SHP77 (cell line): ENCODE data around the gene VASN.
"Not testable (repeated sequence)": the region's sequence is repeated elsewhere in the genome, so short reads cannot be mapped to it uniquely, and the experiment has no call there.

Experiments used
- DNase-seq, 2 experiments: peaks; one replicate each; lab custom pipeline; 2025; lab: John Stamatoyannopoulos, UW

VASN gene

DNA sequence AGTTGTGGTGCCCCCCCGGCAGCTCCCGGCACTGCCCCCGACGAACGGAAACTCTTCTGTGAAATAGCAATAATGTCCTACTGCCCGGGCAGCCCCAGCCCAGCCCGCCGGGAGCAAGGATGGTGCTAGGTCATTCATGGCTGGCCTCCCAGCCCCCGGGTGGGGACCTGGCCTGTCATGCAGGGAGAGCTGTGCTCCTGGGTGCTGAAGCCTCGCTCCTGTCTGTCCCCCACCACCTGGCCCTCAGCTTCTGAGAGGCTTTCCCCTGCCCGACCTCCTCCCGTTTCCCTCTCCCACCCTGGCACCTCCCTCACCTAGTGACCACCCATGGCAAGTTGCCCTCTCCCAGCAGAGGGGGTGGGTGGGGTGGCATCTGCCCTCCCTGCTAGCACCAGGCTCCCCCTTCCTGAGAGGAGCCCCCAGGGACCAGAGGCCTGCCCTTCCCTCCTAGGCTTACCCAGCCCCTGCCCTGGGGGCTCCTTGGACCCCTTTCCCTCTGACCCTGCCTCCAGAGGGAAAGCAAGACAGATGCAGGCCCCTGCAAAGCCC is 34.0 kb upstream of the VASN start:
- no peak for DNase-seq

- DNase-seq, result no peak
Observed at GRCh38 chr16:4338125-4338582, 33.5 kb upstream of the VASN start.

GRCh38 chr16:4338712-4339299 is 32.8 kb upstream of the VASN start:
- no peak for DNase-seq

GRCh38 chr16:4339455-4339854 is 32.2 kb upstream of the VASN start:
- DNase-seq, result no peak

DNA sequence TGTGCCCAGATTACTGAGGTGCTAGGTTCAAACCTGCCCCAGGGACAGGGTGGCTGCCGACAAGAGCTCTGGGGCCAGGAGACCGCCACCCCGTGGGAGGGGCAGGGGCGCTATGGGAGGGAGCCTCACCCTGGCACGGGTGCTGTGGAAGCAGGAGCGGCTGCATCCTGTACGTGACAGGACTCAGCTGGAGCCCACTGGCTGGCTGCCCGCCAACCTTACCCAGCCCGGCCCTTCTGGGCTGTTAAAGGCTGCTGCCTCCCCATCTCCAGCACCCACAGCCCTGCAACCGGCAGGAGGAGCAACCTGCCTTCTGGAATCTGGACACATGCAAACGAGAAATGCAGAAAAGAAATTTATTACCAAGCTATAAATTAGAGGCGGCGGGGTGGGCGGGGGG is 31.7 kb upstream of the VASN start:
- peak in 1 of 2 experiments; percentile 43 for DNase-seq

DNA sequence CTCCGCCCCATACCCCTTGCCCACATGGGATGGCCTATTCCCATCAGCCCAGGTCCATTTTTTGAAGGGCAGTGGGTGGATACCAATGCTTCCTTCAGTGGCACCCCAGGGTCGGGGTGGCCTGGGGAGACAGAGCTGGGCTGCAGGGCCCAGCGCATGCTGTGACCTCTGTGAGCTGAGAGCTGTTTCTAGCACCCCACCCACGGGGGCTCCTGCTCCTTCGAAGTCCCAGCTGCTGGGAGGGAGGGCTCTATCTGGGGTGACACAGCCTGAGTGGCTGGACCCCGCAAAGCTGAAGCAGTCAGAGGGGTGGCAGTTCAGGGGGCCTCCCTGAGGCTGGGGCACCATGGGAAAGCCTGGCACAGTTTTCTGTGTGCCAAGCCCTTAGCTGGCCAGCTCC is 31.2 kb upstream of the VASN start:
- DNase-seq, result no peak

DNA sequence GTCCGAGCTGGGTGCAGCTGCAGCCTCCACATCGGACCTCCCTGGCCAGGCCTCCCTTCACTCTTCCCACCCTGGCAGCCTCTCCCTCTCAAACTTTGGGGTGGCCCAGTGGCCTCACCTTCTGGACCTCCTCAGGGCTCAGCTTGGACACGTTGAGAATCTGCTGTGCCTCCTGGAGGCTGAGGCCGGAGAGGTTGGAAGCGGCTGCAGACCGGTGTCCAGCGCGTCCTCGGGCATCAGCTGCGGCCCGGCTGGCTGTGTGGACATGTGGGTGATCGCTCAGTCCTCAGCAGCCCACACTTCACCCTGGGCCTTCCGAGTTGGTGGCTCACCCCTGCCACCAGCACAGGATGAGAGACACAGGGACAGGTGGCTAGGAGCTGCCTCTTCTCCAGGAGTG is 30.4 kb upstream of the VASN start:
- DNase-seq, result no peak

GRCh38 chr16:4342866-4343744 is 28.5 kb upstream of the VASN start:
- DNase-seq, result no peak

DNA sequence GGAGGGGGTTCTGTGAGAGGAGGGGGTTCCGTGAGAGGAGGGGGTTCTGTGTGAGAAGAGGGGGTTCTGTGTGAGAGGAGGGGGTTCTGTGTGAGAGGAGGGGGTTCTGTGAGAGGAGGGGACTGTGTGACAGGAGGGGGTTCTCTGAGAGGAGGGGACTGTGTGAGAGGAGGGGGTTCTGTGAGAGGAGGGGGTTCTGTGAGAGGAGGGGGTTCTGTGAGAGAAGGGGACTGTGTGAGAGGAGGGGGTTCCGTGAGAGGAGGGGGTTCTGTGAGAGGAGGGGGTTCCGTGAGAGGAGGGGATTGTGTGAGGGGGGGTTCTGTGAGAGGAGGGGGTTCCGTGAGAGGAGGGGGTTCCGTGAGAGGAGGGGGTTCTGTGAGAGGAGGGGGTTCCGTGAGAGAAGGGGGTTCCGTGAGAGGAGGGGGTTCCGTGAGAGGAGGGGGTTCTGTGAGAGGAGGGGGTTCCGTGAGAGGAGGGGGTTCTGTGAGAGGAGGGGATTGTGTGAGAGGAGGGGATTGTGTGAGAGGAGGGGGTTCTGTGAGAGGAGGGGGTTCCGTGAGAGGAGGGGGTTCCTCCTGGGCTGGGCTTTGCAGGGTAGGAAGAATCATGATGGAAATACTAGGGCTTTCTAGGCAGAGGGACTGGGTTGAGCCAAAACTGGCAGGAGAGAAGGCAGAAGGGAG is 27.2 kb upstream of the VASN start:
- not testable (repeated sequence) for DNase-seq

- DNase-seq, result peak; percentile 46 to 69
Observed at GRCh38 chr16:4344983-4345835, 26.4 kb upstream of the VASN start.

DNA sequence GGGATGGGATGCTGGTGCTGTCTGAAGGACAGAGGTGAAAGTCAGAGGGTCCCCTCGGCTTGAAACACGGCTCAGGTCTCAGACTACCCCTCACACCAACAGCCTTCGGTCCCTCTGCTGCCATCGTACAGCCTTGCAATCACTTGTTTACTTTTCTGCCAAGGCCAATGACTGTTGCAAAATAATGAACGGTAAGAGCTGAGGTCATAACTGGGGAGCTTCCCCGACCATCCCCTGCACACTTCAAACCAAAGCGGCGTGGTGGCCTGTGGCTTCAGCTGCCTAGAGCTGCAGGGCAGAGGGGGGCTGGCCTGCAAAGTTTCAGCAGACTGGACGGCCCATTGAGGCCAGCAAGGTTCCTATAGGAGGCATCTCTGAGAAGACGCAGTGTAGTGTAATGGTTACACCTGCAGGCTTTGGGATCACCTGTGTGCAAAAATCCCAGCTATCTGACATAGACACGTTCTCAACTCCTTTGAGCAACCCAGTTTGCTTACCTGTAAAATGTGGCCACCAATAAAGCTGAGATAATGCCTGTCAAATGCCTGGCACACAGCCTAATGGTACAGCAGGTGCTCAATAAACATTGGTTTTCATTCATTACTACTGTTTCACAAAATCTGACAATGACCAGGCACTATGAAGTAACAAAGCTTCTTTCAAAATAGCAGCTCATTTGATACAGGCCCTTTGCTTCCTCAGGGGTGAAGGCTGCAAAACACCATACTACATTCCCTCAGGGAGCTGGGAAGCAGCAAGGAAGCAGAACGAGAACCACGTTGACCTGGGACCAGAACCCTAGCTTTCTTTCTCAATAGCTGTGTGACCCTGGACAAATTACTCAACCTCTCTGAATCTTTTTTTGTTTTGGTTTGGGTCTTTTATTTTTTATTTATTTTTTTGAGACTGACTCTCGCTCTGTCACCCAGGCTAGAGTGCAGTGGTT is 25.5 kb upstream of the VASN start:
- peak; percentile 42 to 43 for DNase-seq

- DNase-seq, result no peak
Observed at GRCh38 chr16:4347010-4347409, 24.6 kb upstream of the VASN start.

- no peak for DNase-seq
Observed at GRCh38 chr16:4347765-4348509, 23.7 kb upstream of the VASN start.

DNA sequence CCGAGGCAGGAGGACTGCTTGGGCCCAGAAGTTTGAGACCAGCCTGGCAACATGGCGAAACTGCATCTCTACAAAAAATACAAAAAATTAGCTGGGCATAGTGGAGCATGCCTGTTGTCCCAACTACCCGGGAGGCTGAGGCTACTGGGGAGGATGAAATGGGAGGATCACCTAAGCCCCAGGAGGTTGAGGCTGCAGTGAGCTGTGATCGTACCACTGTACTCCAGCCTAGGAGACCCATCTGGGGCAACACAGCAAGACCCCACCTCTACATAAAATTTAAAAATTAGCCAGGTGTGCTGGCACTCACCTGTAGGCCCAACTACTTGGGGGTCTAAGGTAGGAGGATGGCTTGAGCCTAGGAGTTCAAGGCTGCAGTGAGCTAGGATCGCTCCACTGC is 22.3 kb upstream of the VASN start:
- no peak for DNase-seq

DNA sequence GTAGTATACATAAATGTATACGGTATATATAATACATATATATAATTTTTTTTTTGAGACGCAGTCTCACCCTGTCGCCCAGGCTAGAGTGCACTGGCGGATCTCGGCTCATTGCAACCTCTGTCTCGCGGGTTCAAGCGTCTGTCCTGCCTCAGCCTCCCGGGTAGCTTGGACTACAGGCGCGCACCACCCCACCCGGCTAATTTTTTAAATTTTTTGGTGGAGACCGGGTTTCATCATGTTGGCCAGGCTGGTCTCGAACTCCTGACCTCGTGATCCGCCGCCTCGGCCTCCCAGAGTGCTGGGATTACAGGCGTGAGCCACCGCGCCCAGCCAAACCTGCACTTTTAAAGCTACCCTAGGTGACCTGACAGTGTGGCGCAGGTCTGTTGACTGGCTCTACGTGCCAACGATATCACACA is 21.3 kb upstream of the VASN start:
- DNase-seq, result no peak

DNA sequence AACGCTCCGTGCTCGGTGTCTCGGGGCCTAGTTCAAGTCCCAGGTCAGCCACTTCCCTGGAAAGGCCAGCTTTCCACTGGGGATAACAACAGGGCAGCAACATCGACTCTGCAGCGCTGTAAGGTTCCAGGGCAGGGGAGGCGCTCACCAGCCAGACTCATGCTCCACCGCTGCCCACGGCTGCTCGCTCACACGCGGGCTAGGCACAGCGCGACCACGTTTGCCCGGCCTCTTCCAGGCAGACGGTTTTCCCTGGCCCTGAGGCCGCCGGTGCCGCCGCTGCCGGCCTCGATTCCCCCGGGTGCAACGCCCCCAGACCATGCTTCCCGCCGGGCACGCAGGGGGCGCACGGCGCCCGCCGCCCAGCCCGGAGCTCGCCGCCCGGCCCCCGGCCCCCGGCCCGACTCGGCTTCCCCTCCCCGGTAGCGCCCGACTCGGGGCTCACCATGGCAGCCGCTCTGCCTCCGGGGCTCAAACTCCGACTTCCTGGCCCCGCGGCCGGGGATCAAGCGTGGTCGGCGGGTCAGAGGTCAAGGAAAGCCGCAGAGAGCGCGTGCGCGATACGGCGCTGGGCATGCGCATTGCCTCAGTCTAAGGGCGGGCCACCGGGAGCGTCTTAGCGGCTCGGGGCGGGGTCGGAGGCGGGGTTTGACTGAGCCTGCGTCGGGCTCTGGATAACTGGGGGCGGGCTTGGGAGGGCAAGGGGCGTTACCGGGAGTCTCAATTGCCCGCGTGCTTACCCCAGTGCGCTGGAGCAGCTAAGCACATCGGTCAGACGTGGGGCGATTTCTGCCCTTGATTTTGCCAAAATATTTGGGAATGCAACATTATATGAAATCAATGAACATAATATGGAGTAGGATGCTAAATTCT is 20.6 kb upstream of the VASN start, which contains the start of gene PAM16:
Gene PAM16, minus strand, starts transcription at position 535 of the 873 bp plus-strand sequence. Its CDS starts 87 bp downstream, at position 448.
- peak; percentile 90 to 91 for DNase-seq

DNA sequence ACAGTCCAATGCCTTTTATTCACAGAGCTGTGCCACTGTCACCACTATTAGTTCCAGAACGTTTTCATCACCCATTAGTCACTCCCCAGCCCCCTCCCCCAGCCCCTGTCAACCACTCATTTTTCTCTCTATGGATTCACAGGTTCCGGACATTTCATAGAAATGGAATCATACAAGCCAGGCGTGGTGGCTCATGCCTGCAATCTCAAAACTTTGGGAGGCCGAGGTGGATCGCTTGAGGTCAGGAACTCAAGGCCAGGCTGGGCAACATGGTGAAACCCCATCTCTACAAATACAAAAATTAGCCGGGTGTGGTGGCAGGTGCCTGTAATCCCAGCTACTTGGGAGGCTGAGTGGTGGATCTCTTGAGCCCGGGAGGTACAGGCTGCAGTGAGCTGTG is 19.8 kb upstream of the VASN start:
- no peak for DNase-seq

DNA sequence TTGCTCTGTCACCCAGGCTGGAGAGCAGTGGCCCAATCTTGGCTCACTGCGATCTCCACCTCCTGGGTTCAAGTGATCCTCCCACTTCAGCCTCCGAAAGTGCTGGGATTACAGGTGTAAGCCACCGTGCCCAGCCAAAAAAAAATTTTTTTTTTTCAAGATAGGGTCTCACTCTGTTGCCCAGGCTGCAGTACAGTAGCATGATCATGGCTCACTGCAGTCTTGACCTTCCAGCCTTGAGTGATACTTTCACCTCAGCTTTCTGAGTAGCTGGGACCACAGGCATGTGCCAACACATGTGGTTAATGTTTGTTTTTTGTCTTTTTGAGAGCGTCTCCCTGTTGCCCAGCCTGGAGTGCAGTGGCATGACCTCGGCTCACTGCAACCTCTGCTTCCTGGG is 18.8 kb upstream of the VASN start:
- no peak for DNase-seq

DNA sequence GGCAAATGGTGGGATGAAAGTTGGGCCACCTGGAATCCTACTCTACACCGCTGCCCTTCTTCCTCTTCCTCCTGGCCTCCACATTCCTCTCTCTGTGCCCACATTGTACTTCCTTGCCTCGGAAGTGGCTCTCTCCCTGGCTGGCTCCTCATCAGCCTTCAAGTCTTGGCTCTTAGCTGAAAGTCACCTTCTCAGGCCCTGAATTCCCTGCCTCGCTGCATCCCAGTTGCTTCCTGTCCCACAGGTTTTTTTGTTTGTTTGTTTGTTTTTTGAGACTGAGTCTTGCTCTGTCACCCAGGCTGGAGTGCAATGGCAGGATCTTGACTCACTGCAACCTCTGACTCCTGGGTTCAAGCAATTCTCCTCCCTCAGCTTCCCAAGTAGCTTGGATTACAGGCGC is 18.0 kb upstream of the VASN start:
- no peak for DNase-seq
